NOMO-1 treated with DMSO at 0.1 percent for 48 hours (cell line): ENCODE results near the gene IL27RA.
"Not testable (repeated sequence)": the region's sequence is repeated elsewhere in the genome, so short reads cannot be mapped to it uniquely, and the experiment has no call there.

Source experiments
- DNase-seq: peaks from one replicate; lab custom pipeline; 2025; ENCODE audit not compliant: unreplicated experiment; lab: John Stamatoyannopoulos, UW

The IL27RA gene

DNA sequence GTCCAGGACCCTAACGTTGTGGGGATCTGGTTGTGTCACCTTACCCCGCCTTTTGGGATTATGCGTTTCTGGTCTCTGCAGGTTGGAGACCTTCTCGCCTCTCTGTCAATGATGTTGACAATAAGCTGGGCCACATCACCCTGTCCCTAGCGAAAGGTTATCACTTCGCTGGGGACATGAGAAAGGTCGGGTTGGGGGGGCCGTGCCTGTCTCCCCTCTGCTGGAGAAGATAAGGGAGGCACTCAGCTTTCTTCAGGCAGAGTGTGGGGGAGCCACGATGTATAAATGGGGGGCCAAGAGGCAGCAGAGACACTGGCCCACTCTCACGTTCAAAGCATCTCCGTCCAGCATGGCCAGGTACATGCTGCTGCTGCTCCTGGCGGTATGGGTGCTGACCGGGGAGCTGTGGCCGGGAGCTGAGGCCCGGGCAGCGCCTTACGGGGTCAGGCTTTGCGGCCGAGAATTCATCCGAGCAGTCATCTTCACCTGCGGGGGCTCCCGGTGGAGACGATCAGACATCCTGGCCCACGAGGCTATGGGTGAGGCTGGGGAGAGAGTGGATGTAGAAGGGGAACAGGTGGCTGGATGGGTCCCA lies 3.6 kb upstream of the IL27RA start, which contains the start of gene RLN3:
Gene RLN3, plus strand, starts transcription at position 293 of the 595 bp plus-strand sequence. Its CDS starts 57 bp downstream, at position 350.
- no peak for DNase-seq

DNA sequence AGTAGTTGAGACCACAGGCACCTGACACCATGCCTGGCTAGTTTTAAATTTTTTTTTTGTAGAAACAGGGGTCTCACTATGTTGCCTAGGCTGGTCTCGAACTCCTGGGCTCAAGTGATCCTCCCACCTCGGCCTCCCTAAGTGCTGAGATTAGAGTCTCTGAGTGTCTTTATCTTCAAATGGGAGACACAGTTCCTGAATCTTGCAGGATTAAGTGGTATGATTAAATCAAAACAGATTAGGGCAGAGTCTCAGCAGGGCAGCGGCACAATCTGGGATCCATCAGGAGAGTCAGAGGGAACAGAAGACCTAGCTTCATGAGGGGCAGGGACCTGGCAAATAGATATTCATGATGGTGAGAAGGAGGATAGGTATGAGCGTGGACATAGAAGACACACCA lies 2.7 kb upstream of the IL27RA start:
- DNase-seq = no peak

DNA sequence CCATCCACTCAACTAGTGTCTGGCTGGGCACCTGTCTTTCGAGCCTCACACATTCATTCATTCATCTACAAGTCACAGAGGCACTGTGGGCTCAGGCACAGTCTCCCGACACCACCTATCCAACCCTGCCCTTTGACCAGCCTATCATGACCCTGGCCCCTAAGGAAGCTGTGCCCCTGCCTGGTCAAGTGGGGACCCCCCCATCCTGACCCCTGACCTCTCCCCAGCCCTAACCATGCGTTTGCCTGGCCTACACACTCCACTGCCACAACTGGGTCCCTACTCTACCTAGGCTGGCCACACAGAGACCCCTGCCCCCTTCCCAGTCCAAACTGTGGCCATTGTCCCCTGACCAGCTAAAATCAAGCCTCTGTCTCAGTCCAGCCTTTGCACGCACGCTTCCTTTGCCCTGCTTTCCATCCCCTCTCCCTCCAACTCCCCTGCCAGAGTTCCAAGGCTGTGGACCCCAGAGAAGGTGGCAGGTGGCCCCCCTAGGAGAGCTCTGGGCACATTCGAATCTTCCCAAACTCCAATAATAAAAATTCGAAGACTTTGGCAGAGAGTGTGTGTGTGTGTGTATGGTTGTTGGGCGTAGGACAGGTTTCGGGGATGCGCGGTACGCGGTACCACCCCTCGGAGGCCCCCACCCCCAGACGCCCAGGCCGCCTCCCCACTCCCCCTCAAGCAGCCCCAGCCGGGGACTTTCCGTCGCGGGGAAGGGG lies 404 bp upstream of the IL27RA start:
- no peak for DNase-seq

DNA sequence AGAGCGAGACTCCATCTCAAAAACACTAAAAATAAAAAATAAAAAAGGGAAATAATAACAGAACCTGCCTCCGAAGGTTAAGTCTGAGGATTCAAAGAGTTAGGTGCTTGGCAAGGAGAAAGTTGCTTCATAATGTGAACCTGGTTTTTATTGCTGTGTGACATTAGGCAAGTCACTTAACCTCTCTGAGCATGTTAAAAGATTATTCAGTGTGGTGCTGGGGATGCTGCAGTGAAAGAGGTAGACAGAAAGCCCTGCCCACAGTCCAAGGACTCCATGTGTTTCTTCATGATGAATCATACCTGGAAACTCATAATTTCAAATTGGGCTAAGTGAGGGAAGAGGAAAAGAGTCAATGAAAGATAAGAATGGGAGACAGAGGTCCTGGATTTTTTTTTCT lies 2.4 kb downstream of the IL27RA start:
- DNase-seq = no peak

DNA sequence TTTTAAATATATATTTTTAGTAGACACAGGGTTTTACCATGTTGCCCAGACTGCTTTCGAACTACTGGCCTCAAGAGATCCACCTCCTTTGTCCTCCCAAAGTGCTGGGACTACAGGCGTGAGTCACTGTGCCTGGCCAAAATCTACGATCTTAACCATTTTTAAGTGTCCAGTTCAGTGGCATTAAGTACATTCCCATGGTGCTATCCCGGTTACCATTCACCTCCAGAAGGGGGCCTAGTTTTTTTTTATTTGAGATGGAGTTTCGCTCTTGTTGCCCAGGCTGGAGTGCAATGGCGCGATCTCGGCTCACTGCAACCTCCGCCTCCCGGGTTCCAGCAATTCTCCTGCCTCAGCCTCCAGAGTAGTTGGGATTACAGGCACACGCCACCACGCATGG lies 3.6 kb downstream of the IL27RA start:
- not testable (repeated sequence) for DNase-seq

DNA sequence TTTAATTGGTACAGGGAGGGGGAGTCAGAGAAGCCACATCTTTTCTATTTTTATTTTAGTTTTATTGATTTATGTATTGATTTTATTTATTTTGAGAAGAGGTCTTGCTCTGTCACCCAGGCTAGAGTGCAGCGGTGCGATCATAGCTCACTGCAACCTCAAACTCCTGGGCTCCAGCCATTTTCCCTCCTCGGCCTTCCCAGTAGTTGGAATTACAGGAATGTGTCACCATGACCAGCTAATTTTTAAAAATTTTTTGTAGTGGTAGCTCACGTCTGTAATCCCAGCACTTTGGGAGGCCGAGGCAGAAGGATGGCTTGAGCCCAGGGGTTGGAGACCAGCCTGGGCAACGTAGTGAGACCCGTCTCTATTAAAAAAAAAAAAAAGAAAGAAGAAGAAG lies 4.1 kb downstream of the IL27RA start:
- no peak for DNase-seq

DNA sequence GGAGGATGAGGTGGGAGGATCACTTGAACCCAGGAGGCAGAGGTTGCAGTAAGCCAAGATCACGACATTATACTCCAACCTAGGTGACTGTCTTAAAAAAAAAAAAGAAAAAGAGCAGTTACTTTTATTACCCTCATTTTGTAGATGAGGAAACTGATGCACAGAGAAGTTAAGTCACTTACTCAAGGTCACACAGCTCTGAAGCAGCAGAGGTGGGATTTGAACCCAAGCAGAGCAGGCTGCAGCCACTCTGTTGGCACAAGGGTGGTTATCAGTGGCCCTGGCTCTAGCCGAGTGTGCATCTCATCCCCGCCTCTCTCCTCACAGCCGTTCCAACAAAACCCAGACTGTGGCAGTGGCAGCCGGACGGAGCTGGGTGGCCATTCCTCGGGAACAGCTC lies 7.6 kb downstream of the IL27RA start:
- DNase-seq = no peak

DNA sequence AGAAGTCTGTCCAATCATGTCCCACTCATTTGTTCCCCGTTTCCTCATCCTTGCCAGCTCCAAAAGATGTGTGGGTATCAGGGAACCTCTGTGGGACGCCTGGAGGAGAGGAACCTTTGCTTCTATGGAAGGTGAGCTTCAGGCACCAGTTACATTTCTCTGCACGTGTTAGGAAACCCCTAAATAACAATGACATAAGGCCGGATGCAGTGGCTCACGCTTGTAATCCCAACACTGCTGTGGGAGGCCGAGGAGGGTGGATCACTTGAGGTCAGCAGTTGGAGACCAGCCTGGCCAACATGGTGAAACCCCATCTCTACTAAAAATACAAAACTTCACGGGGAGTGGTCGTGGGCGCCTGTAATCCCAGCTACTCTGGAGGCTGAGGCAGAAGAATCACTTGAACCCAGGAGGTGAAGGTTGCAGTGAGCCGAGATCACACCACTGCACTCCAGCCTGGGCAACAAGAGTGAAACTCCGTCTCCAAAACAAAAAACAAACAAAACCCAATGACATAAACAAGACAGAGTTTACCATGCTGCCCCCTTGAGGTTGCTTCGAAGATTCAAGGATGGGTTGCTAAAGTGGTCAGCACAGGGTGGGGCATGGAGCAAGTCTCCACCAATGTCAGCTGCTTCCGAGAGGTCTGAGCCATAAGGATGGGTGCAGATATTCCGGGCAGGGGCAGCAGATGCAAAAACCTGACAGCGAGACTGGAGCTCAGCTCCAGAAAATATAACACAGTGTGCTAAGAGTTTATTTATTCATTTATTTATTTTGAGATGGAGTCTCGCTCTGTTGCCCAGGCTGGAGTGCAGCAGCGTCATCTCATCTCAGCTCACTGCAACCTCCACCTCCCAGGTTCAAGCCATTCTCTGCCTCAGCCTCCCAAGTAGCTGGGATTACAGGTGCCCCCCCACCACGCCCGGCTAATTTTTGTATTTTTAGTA lies 11.4 kb downstream of the IL27RA start:
- peak; percentile 37 for DNase-seq

DNA sequence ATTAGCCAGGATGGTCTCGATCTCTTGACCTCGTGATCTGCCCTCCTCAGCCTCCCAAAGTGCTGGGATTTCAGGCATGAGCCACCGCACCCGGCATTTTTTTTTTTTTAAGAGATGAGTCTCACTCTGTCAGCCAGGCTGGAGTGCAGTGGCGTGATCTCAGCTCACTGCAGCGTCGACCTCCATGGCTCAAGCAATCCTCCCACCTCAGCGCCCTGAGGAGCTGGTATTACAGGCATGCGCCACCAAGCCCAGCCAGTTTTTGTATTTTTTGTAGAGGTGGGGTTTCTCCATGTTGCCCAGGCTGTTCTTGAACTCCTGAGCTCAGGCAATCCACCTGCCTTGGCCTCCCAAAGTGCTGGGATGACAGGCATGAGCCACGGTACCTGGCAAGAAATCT lies 16.3 kb downstream of the IL27RA start:
- DNase-seq = not testable (repeated sequence)

DNA sequence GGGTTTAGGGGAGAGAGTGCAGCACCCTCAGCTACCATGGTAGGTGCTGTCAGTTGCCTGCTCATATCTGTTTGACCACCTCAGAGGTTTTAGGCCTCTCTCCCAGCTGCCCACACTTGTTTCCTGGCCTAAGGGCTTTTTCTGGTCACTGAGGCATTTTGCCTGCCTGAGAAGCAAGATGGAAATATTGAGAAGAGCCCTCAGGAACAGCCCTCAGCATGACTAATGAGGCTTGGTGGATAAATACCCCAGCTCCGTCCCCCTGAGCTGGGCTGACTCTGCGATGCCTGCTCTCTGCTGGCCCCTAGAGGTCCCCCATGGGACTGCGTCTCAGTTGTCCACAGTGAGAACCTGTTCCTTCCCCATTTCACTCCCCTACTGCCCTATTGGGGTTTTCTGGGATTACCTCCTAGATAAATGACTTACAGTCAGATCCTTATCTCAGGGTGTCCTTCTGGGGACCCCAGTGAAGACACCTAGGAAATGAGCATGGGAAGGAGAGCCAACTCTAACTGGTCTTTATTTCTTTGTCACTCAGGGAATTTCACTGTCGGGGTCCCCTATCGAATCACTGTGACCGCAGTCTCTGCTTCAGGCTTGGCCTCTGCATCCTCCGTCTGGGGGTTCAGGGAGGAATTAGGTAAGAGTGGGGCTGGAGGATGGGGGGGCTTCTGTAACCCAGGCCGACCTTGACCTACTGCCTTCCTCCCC lies 17.0 kb downstream of the IL27RA start:
- peak; percentile 46 for DNase-seq

DNA sequence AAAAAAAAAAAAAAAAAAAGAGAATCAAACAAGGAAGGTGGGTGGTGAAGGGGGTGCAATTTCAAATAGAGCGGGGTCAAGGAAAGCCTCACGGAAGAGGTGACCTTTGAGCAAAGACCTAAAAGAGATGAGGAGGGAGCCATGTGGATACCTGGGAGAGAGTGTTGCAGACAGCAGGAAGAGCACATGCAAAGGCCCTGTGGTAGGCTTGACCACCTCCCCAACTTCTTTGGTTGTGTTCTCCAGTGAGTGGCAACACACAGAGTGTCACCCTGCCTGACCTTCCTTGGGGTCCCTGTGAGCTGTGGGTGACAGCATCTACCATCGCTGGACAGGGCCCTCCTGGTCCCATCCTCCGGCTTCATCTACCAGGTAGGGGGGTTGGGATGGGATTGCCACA lies 18.9 kb downstream of the IL27RA start:
- no peak for DNase-seq

DNA sequence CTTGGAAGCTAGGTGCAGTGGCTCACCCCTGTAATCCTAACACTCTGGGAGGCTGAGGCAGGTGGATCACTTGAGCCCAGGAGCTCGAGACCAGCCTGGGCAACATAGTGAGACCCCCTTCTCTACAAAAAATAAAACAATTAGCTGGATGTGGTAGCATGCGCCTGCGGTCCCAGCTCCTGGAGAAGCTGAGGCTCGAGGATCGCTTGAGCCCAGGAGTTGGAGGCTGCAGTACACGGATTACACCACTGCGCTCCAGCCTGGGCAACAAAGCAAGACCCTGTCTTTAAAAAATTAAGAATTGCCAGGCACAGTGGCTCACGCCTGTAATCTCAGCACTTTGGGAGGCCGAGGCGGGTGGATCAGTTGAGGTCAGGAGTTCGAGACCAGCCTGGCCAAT lies 19.4 kb downstream of the IL27RA start:
- not testable (repeated sequence) for DNase-seq

DNA sequence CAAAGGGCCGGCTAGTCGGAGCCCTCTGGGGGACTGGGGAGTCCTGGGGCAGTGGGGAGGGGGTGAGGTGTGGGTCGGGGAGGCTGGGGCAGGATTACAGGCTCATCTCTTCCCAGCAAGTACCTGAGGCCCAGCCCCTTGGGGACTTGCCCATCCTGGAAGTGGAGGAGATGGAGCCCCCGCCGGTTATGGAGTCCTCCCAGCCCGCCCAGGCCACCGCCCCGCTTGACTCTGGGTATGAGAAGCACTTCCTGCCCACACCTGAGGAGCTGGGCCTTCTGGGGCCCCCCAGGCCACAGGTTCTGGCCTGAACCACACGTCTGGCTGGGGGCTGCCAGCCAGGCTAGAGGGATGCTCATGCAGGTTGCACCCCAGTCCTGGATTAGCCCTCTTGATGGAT lies 20.4 kb downstream of the IL27RA start:
- DNase-seq = no peak

DNA sequence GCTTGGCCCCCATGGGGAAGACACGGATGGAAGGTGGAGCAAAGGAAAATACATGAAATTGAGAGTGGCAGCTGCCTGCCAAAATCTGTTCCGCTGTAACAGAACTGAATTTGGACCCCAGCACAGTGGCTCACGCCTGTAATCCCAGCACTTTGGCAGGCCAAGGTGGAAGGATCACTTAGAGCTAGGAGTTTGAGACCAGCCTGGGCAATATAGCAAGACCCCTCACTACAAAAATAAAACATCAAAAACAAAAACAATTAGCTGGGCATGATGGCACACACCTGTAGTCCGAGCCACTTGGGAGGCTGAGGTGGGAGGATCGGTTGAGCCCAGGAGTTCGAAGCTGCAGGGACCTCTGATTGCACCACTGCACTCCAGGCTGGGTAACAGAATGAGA lies 20.9 kb downstream of the IL27RA start:
- DNase-seq = no peak

DNA sequence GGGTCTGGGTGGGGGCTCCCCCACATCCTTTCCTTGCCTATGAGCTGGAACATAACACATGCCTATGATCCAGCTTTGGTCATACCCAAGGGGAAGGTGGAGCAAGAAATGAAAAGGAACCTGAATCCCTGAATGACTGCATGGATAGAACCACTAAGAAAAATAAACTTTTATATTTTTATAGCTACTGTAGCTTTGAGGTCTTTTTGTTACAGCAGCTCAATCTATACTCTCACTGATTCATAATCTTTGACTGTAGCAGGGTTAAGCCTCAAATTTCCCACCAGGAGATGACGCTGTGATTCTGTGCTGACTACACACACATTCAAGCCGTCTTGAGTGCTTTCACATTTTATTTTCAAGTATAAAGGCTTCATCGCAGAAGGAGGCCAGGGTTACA lies 21.5 kb downstream of the IL27RA start:
- no peak for DNase-seq

DNA sequence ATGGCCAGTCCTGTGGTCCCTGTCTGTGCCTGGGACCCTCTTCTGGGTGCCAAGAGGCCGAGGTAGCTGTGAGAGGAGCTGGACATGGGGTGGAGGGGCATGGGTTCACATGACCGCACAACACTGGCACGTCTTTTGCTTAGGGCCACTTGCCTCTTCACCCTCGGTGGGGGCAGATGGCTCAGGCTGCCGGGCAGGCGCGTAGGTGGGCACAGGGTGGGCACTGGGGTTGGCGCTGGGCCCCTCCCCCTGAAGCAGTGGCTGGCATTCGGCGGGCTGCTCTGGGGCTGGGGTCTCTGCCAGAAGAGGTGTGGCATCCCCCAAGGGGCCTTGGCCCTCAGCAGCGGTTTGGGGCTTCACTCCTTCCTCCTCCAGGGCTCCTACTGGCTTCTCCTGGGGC lies 21.9 kb downstream of the IL27RA start:
- no peak for DNase-seq

DNA sequence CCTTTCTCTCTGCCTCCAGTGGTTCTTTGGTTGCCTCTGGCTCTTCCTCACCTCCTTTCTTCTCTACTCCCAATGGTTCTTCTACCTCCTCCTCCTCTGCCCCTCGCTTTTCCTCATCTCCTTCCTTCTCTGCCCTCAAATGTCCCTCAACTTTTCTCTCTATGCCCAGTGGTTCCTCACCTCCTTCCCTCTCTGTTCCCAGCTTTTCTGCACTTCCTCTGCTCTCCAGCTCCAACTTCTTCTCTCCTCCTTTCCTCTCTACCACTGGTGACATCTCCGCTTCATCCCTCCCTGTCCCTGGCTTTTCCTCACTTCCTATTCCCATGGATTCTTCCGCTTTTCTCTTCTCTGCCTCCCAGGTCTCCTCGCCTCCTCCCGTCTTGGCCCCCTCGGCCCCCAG lies 22.5 kb downstream of the IL27RA start:
- no peak for DNase-seq

DNA sequence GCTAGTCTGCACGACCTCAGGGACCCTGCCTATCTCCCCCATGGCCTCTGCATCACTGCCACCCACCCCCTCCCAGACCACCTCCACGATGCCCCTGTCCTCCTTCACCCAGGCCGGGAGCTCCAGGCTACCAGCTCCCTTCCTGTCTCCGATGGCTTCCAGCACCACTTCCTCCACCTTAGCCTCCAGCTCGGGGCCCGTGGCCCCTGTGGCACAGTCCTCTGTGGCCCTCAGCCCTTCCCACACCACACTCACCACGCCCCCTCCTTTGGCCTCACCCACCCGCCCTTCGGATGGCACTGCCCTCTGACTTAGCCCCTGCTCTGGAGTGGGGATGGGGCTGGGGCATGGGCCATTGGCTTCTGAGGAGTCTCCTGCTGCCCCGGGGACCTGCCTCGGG lies 23.2 kb downstream of the IL27RA start:
- DNase-seq = no peak

DNA sequence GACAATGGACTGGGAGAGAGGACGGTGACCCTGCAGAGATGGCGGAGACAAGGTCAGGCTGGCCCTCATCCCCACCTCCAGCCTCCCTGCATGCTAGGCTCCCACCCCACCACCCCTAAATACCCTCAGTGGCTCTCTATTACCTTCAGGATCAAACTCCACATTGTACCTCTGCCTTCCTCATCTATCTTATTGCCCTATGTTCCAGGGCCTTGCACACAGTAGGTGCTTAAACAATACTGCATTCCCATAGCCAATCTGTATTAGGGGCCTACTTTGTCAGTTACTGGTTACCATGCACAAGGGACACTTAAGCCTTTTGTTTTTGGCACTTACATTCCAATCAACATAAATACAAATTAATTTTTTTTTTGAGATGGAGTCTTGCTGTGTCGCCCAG lies 23.8 kb downstream of the IL27RA start:
- no peak for DNase-seq

DNA sequence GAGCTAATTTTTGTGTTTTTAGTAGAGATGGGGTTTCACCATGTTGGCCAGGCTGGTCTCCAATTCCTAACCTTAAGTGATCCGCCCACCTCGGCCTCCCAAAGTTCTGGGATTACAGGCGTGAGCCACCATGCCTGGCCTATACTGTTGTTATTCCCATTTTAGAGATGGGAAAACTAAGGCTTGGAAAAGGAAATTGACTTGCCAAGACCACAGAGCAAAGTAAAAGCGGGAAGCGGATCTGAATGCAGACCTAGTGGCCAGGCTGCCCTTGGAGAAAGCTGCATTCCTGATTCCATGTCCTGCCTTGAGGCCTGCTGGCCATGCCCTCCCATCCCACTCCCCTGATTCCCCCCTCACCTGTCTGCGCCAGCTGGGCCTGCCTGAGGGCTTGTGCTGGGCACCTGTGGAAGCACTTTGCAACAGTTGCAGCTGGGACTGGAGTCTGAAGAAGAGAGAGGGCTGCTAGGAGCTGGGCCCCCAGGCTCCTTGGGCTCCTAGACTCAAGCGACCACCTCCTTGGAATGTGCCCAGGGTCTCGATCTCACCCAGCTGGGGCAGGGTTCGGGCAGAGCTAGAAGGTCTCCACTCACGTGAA lies 24.6 kb downstream of the IL27RA start:
- no peak for DNase-seq
